LNCAP (cell line): ENCODE measurements around the gene ANKRD13D.

Source experiments
- TF ChIP-seq, protein P1 (sequence below): fragments of 450-650 bp; IDR thresholded peaks from 2 replicates; pipeline ENCODE4 v1.5.1; 2017; ENCODE audit warnings: mild to moderate bottlenecking

ANKRD13D gene

DNA sequence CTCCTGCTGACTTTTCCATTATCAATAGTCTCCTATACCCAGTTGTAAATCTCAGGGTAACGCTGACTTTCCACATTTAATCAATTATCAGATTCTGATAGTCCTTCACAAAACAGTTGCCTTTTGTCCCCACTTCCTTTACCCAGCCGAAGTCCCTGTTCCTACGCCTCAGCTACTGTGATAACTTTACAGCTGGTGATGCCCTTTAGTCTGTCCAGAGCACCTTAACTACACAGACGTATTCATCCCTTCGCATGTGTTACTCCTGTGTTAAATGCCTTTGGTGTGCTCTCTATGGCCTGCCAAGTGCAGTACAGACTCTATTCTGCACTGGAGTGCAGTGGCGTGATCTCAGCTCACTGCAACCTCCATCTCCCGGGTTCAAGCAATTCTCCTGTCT lies 34.4 kb downstream of the ANKRD13D start:
- TF ChIP-seq, protein P1, sequence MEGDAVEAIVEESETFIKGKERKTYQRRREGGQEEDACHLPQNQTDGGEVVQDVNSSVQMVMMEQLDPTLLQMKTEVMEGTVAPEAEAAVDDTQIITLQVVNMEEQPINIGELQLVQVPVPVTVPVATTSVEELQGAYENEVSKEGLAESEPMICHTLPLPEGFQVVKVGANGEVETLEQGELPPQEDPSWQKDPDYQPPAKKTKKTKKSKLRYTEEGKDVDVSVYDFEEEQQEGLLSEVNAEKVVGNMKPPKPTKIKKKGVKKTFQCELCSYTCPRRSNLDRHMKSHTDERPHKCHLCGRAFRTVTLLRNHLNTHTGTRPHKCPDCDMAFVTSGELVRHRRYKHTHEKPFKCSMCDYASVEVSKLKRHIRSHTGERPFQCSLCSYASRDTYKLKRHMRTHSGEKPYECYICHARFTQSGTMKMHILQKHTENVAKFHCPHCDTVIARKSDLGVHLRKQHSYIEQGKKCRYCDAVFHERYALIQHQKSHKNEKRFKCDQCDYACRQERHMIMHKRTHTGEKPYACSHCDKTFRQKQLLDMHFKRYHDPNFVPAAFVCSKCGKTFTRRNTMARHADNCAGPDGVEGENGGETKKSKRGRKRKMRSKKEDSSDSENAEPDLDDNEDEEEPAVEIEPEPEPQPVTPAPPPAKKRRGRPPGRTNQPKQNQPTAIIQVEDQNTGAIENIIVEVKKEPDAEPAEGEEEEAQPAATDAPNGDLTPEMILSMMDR = no peak

DNA sequence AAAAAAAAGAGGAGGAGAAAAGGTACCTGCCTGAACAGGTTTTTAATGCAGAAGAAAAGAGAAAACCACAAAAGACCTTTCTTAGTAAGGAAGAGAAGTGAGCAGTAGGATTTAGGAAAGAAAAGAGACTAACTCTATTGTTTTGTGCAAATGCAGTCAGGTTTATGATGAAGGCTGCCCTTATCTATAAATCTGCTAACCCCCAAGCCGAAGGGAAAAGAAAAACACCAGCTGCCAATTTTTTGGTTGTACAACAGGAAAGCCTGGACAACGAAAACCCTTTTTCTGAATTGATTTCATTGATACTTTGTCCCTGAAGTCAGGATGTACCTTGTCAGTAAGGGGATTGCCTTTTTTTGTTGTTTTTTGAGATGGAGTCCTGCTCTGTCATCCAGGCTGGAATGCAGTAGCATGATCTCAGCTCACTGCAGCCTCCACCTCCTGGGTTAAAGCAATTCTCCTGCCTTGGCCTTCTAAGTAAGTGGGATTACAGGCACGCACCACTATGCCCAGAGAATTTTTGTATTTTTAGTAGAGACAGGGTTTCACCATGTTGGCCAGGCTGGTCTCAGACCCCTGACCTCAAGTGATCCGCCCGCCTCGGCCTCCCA lies 43.1 kb downstream of the ANKRD13D start:
- TF ChIP-seq, protein P1 = no peak

DNA sequence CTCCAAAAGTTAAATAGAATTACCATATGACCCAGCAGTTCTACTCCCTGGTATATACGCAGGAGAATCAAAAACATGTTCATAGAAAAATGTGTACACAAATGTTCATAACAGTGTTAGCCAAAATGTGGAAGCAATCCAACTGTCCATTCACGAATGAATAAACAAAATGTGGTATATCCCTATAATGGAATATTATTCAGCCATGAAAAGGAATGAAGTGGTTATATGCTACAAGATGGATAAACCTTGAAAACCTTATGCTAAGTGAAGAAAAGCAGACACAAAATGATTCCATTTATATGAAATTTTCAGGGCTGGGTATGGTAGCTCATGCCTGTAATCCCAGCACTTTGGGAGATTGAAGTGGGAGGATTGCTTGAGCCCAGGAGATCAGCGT lies 48.2 kb downstream of the ANKRD13D start:
- TF ChIP-seq, protein P1 = no peak

DNA sequence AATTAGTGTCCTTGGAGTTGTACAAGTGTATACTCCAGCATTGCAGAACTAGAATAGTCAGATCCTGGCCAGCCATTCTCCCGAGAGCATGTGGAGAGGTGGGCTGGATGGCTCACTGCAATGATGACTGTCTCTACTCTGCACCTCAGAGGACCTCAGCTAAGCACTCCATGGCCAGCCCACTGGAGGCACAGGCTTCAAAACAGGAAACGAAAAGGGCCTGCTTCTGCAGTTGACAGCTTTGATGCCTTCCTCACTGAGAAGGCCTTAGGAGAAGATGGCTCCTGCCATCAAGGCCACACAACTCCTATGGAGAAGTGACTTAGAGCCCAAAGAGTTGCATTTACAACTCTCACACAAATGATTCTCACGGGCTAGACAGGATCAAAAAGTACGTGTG lies 55.2 kb downstream of the ANKRD13D start:
- TF ChIP-seq, protein P1 = no peak

DNA sequence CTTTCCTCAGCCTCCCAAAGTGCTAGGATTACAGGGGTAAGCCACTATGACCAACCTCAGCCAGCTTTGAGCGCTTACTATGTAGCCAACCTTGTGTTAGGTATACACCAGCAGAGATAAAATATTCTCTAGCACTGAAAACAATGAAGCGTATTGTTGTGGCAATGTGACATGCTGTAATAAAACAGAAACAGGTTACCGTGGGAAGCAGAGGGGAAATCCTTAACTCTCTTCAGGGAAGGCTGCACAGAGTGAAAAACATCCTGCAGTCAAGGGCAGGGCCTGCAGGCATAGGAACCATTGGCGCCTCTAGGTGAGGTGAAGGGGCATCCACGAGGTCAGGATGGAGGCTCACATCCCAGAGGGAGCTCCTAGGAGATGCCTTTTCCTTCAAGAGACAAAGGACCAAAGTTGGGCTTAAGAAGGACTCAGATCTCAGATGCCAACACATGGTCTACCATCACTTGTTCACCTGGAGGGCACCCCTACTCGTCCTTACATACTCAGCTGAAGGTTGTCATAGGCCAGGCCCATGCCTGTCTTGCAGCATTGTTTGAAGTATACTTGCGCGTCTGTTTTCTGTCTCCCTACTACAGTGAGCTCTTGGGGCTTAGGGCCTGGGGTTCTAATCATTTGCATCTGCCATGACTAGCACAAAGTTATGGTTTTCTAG lies 56.3 kb downstream of the ANKRD13D start:
- TF ChIP-seq, protein P1 = no peak

DNA sequence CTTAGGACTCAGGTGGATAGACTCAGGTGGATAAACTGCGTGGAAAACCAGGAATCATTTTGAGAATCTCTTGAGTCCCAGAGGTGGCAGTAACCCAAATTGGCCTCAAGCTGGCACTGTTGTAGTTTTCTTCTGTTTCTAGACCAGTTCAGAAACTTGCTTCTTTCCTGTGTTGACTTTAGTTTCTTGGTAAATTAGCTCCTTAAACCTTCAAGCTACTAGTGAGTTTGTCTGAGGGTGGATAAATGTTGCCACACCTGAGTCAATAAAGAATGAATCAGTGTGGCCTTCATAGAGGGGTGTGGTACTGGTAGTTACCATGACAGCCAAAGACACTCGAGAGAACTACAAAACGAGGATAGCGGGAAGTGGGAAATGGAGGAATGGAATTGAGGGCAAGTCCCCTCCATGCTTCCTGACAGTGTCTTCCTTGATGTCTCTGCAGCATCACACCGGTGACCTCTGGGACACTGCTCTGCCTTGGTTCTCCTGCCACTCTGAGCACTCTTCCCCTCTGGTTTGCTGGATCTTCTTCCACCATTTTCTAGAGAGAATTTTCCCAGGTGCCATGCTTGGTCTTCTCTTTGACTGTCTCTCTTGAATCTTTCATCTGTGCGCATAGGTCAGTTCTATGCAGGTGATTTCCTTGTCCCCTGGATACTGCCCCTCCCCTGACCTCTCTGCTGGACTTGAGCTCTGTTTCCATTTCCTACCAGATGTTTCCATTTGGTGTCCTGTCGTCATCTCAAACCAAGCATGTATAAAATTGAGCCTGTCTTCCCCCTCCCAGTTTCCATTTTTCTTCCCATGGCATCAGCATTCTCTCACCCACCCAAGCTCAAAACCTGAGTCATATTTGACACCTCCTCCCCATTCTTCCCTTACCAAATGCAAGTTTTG lies 57.1 kb downstream of the ANKRD13D start:
- TF ChIP-seq, protein P1 = peak; percentile 80

DNA sequence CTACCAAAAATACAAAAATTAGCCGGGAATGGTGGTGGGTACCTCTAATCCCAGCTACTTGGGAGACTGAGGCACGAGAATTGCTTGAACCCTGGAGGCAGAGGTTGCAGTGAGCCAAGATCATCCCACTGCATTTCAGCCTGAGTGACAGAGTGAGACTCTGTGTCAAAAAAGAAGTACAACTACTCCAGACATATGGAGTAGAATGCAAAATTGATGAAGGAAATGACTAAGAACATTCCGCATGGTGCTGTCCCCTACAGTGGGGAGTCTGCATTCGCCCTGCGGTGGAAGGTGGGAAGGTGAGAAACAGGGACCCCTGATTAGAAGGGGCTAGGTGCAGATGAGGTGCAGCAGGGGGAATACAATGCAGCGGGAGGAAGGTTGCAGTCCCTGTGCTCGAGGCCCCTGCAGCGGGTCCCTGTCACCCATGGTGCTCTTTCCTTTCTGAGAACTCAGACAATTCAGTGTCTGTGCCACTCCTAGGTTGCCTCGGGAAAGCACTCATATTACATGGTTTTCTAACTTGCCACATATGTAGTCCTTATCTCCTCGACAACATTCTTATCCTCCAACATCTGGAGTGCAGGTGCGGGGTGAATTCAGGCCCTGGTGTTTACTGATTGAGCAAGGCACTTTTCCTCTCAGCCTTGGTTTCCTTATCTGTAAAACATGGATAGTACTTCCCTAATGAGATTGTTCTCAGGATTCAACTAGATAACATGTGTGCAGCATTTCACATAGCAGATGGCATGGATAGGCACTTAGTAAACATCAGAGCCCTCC lies 59.1 kb downstream of the ANKRD13D start:
- TF ChIP-seq, protein P1 = no peak
